ENCODE measurements around the gene PDZRN3.

DNA sequence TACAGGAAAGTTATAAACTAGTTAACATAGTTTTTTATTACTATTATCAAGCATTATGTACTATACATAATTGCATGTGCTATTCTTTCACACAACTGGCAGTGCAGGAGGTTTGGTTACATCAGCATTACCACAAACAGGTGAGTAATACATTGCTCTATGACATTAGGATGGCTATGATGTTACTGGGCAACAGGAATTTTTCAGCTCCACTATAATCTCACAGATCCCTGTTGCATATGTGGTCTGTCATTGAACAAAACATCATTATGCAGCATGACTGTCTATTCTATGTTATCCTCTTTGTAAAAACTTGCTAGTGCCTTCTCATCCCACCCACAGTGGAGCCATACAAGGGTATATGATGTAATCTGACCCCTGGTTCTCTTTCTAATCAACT is 36.5 kb upstream of the PDZRN3 start:
- TF ChIP-seq, protein P1, sequence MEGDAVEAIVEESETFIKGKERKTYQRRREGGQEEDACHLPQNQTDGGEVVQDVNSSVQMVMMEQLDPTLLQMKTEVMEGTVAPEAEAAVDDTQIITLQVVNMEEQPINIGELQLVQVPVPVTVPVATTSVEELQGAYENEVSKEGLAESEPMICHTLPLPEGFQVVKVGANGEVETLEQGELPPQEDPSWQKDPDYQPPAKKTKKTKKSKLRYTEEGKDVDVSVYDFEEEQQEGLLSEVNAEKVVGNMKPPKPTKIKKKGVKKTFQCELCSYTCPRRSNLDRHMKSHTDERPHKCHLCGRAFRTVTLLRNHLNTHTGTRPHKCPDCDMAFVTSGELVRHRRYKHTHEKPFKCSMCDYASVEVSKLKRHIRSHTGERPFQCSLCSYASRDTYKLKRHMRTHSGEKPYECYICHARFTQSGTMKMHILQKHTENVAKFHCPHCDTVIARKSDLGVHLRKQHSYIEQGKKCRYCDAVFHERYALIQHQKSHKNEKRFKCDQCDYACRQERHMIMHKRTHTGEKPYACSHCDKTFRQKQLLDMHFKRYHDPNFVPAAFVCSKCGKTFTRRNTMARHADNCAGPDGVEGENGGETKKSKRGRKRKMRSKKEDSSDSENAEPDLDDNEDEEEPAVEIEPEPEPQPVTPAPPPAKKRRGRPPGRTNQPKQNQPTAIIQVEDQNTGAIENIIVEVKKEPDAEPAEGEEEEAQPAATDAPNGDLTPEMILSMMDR (IDR thresholded peaks at IDR 0.05 in 2 of 3, conservative IDR thresholded peaks at IDR 0.05 in 1 of 3; ENCODE audit: borderline replicate concordance in 1 of 3, insufficient read depth in 1 of 3, low read depth in 2 of 3, low read length in 2 of 3) = no peak
- TF ChIP-seq RAD21 (IDR thresholded peaks at IDR 0.05; ENCODE audit: low read depth) (no peak), SIN3A (IDR thresholded peaks at IDR 0.05; ENCODE audit: low read depth) (no peak), POLR2A (IDR thresholded peaks at IDR 0.05; ENCODE audit: borderline replicate concordance, extremely low read depth, insufficient read depth, insufficient read length) (no peak), YY1 (IDR thresholded peaks at IDR 0.05; ENCODE audit: extremely low read depth, insufficient replicate concordance, low read depth, low read length) (no peak)

Measured in HCT116 (cell line).